CD4-positive, alpha-beta T cell treated with Interleukin-4 for 4 hours (primary cell): ENCODE measurements around the gene PLD1.
"Not testable (repeated sequence)": the region's sequence is repeated elsewhere in the genome, so short reads cannot be mapped to it uniquely, and the experiment has no call there.

ENCODE experiments used
- DNase-seq: peaks from one replicate; pipeline ENCODE4 v3.0.0-alpha.2; 2020

Gene PLD1

GRCh38 chr3:171809861-171810628 lies at the start of gene PLD1:
Gene PLD1, minus strand, starts transcription at chr3:171810483. Its CDS starts 72,432 bp downstream, at chr3:171738051.
- DNase-seq, result peak; percentile 20

DNA sequence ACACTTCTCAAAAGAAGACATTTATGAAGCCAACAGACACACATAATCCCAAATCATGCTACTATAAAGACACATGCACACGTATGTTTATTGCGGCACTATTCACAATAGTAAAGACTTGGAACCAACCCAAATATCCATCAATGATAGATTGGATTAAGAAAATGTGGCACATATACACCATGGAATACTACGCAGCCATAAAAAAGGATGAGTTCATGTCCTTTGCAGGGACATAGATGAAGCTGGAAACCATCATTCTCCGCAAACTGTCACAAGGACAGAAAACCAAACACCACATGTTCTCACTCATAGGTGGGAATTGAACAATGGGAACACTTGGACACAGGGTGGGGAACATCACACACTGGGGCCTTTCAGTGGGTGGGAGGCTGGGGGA lies 48.5 kb upstream of the PLD1 start:
- not testable (repeated sequence) for DNase-seq

DNA sequence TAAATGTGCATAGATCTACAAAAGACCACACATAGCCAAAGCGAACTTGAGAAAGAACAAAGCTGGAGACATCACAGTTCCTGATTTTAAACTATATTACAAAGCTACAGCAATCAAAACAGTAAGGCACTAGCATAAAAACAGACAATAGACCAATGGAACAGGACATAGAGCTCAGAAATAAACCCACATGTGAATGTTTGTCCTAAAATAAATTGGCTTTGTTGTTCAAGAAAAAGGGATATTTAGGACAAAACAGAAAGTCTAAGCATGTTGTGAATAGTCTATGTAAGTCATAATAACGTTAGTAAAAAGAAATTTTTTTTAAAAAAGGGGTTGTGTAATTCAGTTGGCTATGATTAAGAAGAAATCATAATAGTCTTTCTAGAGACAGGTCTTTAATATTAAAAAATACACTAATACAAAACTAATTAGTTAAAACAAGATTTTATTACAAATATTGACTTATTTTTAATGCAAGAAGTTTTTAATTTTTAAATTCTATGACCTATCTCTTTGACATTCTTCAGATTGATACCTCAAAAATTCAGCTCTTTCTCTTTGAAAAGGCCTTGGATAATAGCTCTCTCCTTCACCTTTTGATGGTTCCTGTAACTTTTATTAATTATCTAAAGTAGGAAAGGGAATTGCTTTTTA lies 44.5 kb upstream of the PLD1 start:
- no peak for DNase-seq

DNA sequence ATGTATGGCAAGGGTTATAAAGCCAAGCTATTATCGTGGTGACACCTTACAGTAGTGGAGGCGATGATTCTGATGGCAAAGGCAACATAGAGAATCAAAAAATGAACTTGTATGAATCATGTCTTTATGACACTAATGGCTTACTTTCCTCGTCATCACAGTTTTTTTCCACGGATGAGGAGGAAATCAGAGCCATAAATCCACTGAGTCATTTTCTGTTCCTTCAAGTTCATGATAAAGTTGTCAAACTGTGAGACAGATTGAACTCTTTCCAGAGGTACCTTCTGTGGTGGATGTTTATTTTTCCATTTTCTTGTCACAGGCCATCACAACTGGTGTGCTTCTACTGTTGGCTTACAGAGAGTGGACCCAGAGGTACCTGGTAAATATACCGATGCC lies 41.4 kb upstream of the PLD1 start:
- DNase-seq, result no peak

GRCh38 chr3:171850960-171851659 lies 40.8 kb upstream of the PLD1 start:
- no peak for DNase-seq

GRCh38 chr3:171850320-171850959 lies 40.2 kb upstream of the PLD1 start:
- no peak for DNase-seq

- no peak for DNase-seq
Observed at GRCh38 chr3:171849617-171850319, 39.5 kb upstream of the PLD1 start.

DNA sequence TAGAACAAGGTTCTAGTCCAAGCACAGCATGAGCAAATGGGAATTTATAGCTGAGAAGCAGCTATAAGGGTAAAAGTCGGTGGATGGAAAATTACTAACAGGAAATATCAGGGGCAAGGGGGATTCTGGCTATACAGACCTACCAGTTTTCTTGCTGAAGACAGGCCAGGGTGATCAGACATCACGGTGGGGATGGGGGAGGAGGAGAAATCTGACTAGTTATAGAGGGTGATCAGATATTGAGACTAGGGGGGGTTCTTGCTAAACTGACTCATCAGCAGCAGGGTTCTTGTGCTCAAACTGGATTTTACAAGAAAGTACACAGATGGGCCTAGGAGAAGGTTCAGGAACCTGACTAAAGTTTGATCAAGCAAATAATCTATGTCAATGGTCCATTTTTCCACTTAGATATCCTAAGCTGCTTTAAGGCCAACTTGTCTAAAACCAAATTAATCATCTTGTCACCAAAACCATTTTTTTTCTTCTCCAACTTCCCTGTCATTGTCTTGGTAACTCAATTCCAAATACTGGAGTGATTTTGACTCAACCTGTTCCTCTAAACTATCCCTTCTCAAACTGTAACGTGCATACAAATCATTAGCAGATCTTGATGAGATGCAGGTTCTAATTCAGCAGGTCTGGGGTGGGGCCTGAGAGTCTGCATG lies 37.4 kb upstream of the PLD1 start:
- no peak for DNase-seq

DNA sequence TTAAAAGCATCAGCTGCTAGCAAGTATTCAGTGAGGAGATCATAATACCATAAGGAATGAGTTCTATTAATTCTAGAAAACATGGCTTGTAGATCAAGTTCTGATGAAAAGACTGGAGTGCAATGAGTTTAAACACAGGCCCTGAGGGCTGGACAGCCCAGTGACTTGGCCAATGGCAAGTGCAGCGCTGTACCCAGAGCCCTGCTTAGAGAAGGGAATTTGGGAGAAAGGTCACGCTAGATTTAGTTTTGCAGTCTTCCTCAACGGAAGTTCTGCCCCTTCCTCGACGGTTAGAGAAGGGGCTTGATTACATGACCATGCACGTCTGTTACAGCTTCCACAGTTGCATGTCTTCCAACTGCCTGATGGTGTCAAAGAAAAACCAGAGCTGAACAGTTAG lies 36.9 kb upstream of the PLD1 start:
- DNase-seq, result no peak

GRCh38 chr3:171846597-171846996 lies 36.3 kb upstream of the PLD1 start:
- no peak for DNase-seq

GRCh38 chr3:171845481-171846284 lies 35.4 kb upstream of the PLD1 start:
- no peak for DNase-seq

DNA sequence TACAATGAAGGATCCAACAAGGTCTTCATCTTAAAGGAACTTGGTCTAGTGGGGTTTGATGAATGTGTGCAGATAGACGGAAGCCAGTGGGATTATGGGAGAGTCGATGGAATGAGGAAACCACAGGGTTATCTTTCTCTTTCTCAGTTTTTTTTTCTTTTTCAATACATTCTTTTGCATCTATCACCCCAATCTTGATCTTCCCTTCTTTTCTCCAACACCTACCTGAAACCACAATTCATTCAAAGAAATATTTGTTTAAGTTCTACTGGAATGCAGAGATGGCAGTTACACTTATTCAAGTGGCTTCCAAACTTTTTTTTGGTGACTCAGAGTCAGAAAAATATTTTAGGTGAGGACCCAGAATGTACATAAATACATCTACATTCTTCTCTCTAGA lies 34.6 kb upstream of the PLD1 start:
- DNase-seq, result no peak

GRCh38 chr3:171842864-171843518 lies 32.7 kb upstream of the PLD1 start, which contains the start of gene TMEM212:
Gene TMEM212, plus strand, starts transcription at chr3:171843349. Its CDS starts 35 bp downstream, at chr3:171843384.
- no peak for DNase-seq

DNA sequence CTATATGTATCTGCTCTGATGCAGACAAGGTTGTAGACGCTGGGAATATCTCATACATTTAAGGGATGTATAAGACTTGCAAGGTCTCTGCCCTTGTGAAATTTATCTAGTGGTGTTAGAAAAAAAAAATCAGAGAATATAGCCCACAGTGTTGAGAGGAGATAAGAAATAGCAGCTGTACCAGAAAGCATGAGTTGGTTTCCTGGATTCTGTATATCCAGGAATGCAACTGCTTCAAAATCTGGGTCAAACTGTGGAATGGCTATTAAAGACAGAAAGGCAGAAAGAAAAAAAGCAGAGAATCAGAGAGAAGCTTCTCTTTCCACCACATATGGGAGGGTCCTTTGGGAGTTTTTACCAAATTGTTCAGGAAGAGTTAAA lies 31.3 kb upstream of the PLD1 start:
- DNase-seq, result no peak

DNA sequence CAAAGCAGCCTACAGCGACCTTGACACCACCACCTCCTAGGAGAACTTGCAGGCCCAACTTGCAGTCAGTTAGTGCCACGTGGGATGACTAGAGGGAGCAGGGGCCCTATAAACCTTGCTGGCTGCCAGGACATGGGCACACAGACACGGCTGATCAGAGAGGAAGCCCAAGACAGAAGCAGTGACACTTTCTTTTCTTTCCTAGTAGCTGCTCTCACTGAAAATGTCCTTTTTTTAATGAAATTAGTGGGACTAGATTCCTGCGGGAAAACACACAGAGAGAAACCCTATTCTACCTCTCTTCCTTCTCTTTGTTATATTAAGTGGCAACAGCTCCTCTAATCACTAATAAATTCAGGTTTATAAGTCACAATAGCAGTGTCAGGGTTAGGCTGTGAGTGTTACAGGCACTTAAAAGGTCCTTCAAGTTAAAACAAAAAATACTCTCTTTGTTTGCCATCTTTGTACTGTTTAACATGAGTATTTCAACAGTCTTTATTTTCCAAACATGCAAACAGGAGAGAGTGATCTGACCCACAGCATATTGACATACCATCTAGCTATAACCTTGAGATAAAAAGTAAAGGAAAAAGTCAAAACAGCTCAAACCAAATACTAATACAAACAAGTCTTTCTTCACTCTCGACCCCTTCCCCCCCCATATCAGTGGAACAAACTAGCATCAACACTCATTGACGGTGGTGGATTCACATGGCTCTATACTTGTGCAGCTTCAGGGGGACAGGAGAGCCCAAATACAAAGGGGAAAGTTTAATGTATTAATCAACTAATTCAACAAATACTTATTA lies 30.7 kb upstream of the PLD1 start:
- DNase-seq, result no peak

DNA sequence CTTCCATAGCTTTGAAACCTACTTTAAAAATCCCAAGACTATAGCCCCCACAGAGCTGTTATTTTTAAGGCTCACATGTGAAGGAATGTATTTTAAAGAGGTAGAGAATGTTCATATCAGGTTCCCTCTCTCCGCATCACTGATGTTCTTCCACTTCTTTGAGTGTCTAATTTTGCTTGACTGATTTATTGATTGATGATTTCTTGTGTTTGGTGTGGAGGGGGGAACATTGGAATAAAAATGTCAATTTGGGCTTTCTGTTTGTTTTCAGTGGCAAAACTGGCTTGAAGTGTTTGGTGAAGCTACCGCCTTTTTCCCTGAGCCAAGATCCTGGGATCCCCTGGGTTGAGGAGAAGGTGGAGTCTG lies 30.1 kb upstream of the PLD1 start:
- DNase-seq, result no peak

GRCh38 chr3:171839270-171839669 lies 29.0 kb upstream of the PLD1 start:
- no peak for DNase-seq

DNA sequence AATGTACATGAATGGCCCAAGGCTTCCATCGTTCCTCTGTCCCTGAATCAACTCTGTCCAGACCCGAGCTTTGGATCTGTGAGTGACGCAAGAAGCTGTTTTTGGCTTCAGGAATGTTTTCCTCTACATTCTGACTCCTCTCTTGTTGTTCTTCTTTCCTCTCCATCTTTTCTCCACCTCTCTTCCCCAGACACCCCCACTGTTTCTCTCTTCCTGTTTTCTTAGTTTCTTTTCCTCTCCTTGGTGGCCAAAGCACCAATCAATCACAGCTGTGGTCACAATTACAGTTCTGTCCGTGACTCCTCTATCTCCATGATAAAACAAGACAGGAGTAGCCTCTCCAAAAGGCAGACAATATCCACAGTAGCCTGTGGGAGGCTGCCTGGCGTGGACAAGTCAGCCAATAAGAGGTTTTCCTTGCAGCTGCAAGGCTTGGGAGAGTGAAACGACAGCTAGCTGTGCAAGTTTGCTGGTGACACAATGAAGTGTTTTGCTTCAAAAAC lies 28.0 kb upstream of the PLD1 start:
- DNase-seq, result no peak

DNA sequence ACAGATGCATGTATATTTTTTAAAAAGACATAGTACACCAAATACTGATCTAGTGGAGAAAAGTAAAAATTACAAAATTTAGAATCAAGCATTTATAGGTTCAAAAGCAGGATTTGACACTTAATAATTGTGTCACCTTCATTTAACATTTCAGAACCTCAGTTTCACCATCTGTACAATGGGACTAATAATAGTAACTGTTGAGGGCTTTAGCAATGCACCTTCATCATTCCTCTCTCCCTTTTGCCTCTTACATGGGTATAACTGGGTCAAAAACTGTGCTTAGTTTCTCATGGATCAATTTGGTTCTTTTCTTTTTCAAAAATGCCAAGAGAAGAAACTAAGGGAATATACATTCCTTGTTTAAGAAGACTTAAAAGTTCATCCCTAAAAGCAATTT lies 27.4 kb upstream of the PLD1 start:
- no peak for DNase-seq

GRCh38 chr3:171836855-171837254 lies 26.6 kb upstream of the PLD1 start:
- DNase-seq, result no peak
